Fibroblast of lung (primary cell): ENCODE results near the gene GHDC. TPM values are rescaled to one million over a fixed set of nuclear protein-coding genes. Genes with fewer than 3 reads are reported as not detected.
A peak's percentile ranks its signal among the peaks of the same experiment; 100 is the strongest.
"Not testable (repeated sequence)": the region's sequence is repeated elsewhere in the genome, so short reads cannot be mapped to it uniquely, and the experiment has no call there.

Experiments
- DNase-seq, 2 donors: peaks; one replicate each; pipeline versions ENCODE4 v3.0.0 to v3.0.0-alpha.2; 2010; ENCODE audit warnings: low read depth in 2 of 2
- H2AFZ ChIP-seq: 2 replicates; pipeline ENCODE4 v1.5.1; 2012; ENCODE audit warnings: low read length, control low read depth, inconsistent platforms
- H3K27ac ChIP-seq: 2 replicates; pipeline ENCODE4 v1.5.1; 2011; ENCODE audit warnings: low read length, control low read depth; ENCODE audit not compliant: insufficient read depth
- H3K27me3 ChIP-seq: 2 replicates; pipeline ENCODE4 v1.5.1; 2011; ENCODE audit warnings: mild to moderate bottlenecking, low read length; ENCODE audit not compliant: control insufficient read depth, insufficient read depth
- H3K36me3 ChIP-seq: 2 replicates; pipeline ENCODE4 v1.5.1; 2011; ENCODE audit warnings: low read length; ENCODE audit not compliant: control insufficient read depth, insufficient read depth
- H3K4me1 ChIP-seq: 2 replicates; pipeline ENCODE4 v1.5.1; 2011; ENCODE audit warnings: low read length; ENCODE audit not compliant: control insufficient read depth, insufficient read depth; ENCODE audit errors: extremely low read depth
- H3K4me2 ChIP-seq: 2 replicates; pipeline ENCODE4 v1.5.1; 2011; ENCODE audit warnings: low read length, control low read depth; ENCODE audit not compliant: insufficient read depth; ENCODE audit errors: extremely low read depth
- H3K4me3 ChIP-seq, 4 experiments: fragments of 200-600 bp in 1 of 4; sonication (generic) in 1 of 4; replicated peaks in 1 of 4; 2 replicates each; pipeline ENCODE4 v1.5.1; 2011 to 2016; ENCODE audit warnings: low read length in 4 of 4, low read depth in 3 of 4, mild to moderate bottlenecking in 3 of 4, control low read depth in 2 of 4, inconsistent platforms in 1 of 4, mixed read lengths in 1 of 4; ENCODE audit not compliant: insufficient read depth in 1 of 4; ENCODE audit errors: control extremely low read depth in 1 of 4
- H3K79me2 ChIP-seq: 2 replicates; pipeline ENCODE4 v1.5.1; 2012; ENCODE audit warnings: mild to moderate bottlenecking, low read length, inconsistent platforms; ENCODE audit not compliant: control insufficient read depth, insufficient read depth
- H3K9ac ChIP-seq: 2 replicates; pipeline ENCODE4 v1.5.1; 2011; ENCODE audit warnings: mild to moderate bottlenecking, low read length, control low read depth; ENCODE audit not compliant: insufficient read depth
- H3K9me3 ChIP-seq: 2 replicates; pipeline ENCODE4 v1.5.1; 2012; ENCODE audit warnings: low read depth, low read length; ENCODE audit not compliant: control insufficient read depth, insufficient read depth
- H4K20me1 ChIP-seq: 2 replicates; pipeline ENCODE4 v1.5.1; 2011; ENCODE audit warnings: low read length; ENCODE audit not compliant: control insufficient read depth, insufficient read depth; ENCODE audit errors: extremely low read depth
- EZH2 ChIP-seq: IDR thresholded peaks from 2 replicates; pipeline ENCODE4 v1.5.1; 2012; ENCODE audit warnings: low read length, control low read depth, mild to moderate bottlenecking; ENCODE audit errors: missing control alignments
- polyA plus RNA-seq, 2 donors: library from polyadenylated mRNA; depleted of rRNA in 1 of 2; stranded (reverse) in 1 of 2; unstranded in 1 of 2; fragments of >200 nt; gene quantifications; 2 replicates each; pipeline ENCODE4 v1.2.1, GENCODE V29; 2011 to 2012; ENCODE audit warnings: missing spikeins in 1 of 2
- total RNA-seq: library from RNA; depleted of rRNA; stranded (reverse); fragments of >200 nt; gene quantifications from 2 replicates; pipeline ENCODE4 v1.2.1, GENCODE V29; 2014
- TF ChIP-seq, protein P1 (sequence below), 2 donors: IDR thresholded peaks in 1 of 2; conservative IDR thresholded peaks in 1 of 2; 1 replicate in 1 of 2; 2 replicates in 1 of 2; pipeline ENCODE4 v1.5.1; 2011 to 2012; ENCODE audit warnings: low read length in 2 of 2, control low read depth in 1 of 2, inconsistent platforms in 1 of 2, low read depth in 1 of 2, mild to moderate bottlenecking in 1 of 2

The GHDC gene
- total and polyA plus RNA-seq, 2 donors (not counting 1 experiment from before 2014, with no cell fraction given): 6.7 to 26.6 TPM

DNA sequence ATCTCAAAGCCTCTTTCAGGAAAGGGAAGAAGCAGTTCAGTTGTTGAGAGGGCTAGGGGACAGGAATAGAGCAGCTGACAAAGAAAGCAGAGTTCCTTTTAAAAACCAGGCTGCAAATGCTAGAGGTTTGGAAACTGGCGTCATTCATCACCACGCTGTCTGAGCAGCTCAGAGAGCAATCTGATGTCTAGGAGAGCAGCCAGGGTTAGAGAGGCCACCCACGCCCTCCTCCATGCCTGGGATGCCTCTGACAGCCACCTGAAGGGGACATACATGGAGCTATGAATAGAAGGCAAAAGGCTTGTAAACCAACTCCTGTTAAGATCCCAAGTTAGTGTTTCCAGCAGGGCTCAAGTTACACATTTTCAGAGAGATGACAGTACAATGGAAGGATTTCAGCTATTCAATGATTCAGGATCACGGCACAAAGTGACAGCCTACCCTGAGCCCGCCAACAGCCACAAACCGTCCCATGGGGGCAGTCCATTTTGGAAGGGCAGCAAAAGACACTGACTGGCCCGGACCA, 51.9 kb downstream of the GHDC start:
- H3K4me3 ChIP-seq: no peak overlapping the region
- no peaks in the 10 kb centered on the region for H4K20me1 ChIP-seq
- no peak overlapping the region for H3K27ac ChIP-seq
- H3K79me2 ChIP-seq: peaks cover 62% of the 10 kb centered on the region
- DNase-seq: peak; percentile 35 to 91
- no peaks in the 10 kb centered on the region for H3K9me3 ChIP-seq
- H3K4me2 ChIP-seq: peak overlapping the region; percentile 23
- H2AFZ ChIP-seq: no peak overlapping the region
- H3K36me3 ChIP-seq: peaks cover 6% of the 10 kb centered on the region
- H3K9ac ChIP-seq: no peak overlapping the region
- H3K4me1 ChIP-seq: peaks cover 14% of the 10 kb centered on the region
- TF ChIP-seq EZH2: no peak
- TF ChIP-seq, protein P1, sequence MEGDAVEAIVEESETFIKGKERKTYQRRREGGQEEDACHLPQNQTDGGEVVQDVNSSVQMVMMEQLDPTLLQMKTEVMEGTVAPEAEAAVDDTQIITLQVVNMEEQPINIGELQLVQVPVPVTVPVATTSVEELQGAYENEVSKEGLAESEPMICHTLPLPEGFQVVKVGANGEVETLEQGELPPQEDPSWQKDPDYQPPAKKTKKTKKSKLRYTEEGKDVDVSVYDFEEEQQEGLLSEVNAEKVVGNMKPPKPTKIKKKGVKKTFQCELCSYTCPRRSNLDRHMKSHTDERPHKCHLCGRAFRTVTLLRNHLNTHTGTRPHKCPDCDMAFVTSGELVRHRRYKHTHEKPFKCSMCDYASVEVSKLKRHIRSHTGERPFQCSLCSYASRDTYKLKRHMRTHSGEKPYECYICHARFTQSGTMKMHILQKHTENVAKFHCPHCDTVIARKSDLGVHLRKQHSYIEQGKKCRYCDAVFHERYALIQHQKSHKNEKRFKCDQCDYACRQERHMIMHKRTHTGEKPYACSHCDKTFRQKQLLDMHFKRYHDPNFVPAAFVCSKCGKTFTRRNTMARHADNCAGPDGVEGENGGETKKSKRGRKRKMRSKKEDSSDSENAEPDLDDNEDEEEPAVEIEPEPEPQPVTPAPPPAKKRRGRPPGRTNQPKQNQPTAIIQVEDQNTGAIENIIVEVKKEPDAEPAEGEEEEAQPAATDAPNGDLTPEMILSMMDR (conservative IDR thresholded peaks at IDR 0.05 in 1 of 2, IDR thresholded peaks at IDR 0.05 in 1 of 2; ENCODE audit: low read depth in 1 of 2, low read length in 2 of 2): no peak
- H3K27me3 ChIP-seq: no peaks in the 10 kb centered on the region

DNA sequence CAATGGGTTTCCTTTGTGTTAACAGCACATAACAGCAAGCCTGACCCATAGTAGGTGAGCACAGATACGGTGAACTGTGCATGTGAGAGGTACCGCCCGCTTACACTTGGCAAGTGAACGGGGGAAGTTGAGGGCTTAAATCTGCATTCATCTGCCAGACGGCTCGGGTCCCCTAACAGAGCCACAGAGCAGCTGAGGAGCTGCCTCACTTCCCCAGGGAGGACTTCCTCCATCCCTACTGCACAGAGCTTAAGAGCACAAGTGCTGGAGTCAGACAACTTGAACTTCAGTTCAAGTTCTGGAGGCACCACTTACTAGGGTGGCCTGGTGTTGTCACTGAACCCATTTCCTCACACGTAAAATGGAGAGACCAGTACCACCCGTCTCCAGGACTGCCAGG, 52.9 kb downstream of the GHDC start:
- Histone ChIP-seq H3K4me3 (no peak overlapping the region), H3K9me3 (no peaks in the 10 kb centered on the region), H4K20me1 (no peaks in the 10 kb centered on the region), H3K4me1 (peaks cover 14% of the 10 kb centered on the region), H3K79me2 (peaks cover 65% of the 10 kb centered on the region), H3K4me2 (no peak overlapping the region), H3K9ac (no peak overlapping the region), H3K27me3 (no peaks in the 10 kb centered on the region), H2AFZ (no peak overlapping the region), H3K36me3 (peaks cover 6% of the 10 kb centered on the region), H3K27ac (no peak overlapping the region)
- no peak for DNase-seq
- TF ChIP-seq, protein P1 (conservative IDR thresholded peaks at IDR 0.05 in 1 of 2, IDR thresholded peaks at IDR 0.05 in 1 of 2; ENCODE audit: low read depth in 1 of 2, low read length in 2 of 2): no peak
- no peak for TF ChIP-seq EZH2

DNA sequence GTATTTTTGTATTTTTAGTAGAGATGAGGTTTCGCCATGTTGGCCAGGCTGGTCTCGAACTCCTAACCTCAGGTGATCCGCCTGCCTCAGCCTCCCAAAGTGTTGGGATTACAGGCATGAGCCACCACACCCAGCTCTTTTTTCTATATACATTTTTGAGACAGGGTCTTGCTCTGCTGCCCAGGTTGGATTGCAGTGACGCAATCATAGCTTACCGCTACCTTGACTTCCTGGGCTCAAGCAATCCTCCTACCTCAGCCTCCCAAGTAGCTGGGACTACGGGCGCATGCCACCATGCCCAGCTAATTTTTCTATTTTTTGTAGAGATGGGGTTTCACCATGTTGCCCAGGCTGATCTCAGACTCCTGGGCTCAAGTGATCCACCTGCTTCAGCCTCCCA, 53.6 kb downstream of the GHDC start:
- not testable (repeated sequence) for H3K9me3 ChIP-seq, H3K9ac ChIP-seq, H4K20me1 ChIP-seq, H3K4me2 ChIP-seq, DNase-seq, H3K27me3 ChIP-seq, H3K4me3 ChIP-seq, H3K36me3 ChIP-seq, H2AFZ ChIP-seq, H3K27ac ChIP-seq
- Histone ChIP-seq H3K4me1 (peaks cover 20% of the 10 kb centered on the region), H3K79me2 (peaks cover 71% of the 10 kb centered on the region)

Other genes with a start within 250 kb of the GHDC start
- 50.6 and 60.4 TPM in 2 replicates for gene CNP, start 227.7 kb downstream of the GHDC start, total RNA-seq
- 57.7 and 59.9 TPM in 2 replicates for gene CNP, start 227.7 kb downstream of the GHDC start, polyA plus RNA-seq
- gene DNAJC7, start 177.1 kb downstream of the GHDC start, total RNA-seq: 59.6 and 78.8 TPM in 2 replicates
- 53.5 and 56.4 TPM in 2 replicates for gene DNAJC7, start 177.1 kb downstream of the GHDC start, polyA plus RNA-seq
- 18.8 and 19.8 TPM in 2 replicates for gene NKIRAS2, start 174.4 kb downstream of the GHDC start, total RNA-seq
- gene NKIRAS2, start 174.4 kb downstream of the GHDC start, polyA plus RNA-seq: 36.0 and 37.7 TPM in 2 replicates
- 0.26 and 0.66 TPM in 2 replicates for gene C17orf113, start 143.9 kb downstream of the GHDC start, total RNA-seq
- gene C17orf113, start 143.9 kb downstream of the GHDC start, polyA plus RNA-seq: 0.02 and 0.07 TPM in 2 replicates
- under 0.01 TPM in 1 of 2 replicates, not detected in the other for gene ZNF385C, start 96.0 kb downstream of the GHDC start, total RNA-seq
- gene ZNF385C, start 96.0 kb downstream of the GHDC start, polyA plus RNA-seq: 0.03 TPM in 1 of 2 replicates, not detected in the other
- gene DHX58, start 81.8 kb downstream of the GHDC start, total RNA-seq: 12.3 and 18.3 TPM in 2 replicates
- 7.1 and 8.0 TPM in 2 replicates for gene DHX58, start 81.8 kb downstream of the GHDC start, polyA plus RNA-seq
- 7.4 and 7.8 TPM in 2 replicates for gene KAT2A, start 73.1 kb downstream of the GHDC start, total RNA-seq
- gene KAT2A, start 73.1 kb downstream of the GHDC start, polyA plus RNA-seq: 9.1 and 11.8 TPM in 2 replicates
- not detected in 2 replicates for gene HSPB9, start 71.7 kb downstream of the GHDC start, total RNA-seq
- not detected in 2 replicates for gene HSPB9, start 71.7 kb downstream of the GHDC start, polyA plus RNA-seq
- gene RAB5C, start 39.5 kb downstream of the GHDC start, total RNA-seq: 44.7 and 65.2 TPM in 2 replicates
- 162 and 197 TPM in 2 replicates for gene RAB5C, start 39.5 kb downstream of the GHDC start, polyA plus RNA-seq
- gene KCNH4, start 13.4 kb downstream of the GHDC start, total RNA-seq: not detected in 2 replicates
- gene KCNH4, start 13.4 kb downstream of the GHDC start, polyA plus RNA-seq: 0.01 and 0.03 TPM in 2 replicates
- gene HCRT, start 9.0 kb downstream of the GHDC start, total RNA-seq: not detected in 2 replicates
- gene HCRT, start 9.0 kb downstream of the GHDC start, polyA plus RNA-seq: not detected in 2 replicates
- gene STAT5B, start 81.9 kb upstream of the GHDC start, total RNA-seq: 24.4 and 25.9 TPM in 2 replicates
- 18.0 and 29.6 TPM in 2 replicates for gene STAT5B, start 81.9 kb upstream of the GHDC start, polyA plus RNA-seq
- gene STAT5A, start 94.0 kb upstream of the GHDC start, total RNA-seq: 26.2 and 28.4 TPM in 2 replicates
- 5.5 and 6.9 TPM in 2 replicates for gene STAT5A, start 94.0 kb upstream of the GHDC start, polyA plus RNA-seq
- gene STAT3, start 193.9 kb upstream of the GHDC start, total RNA-seq: 101 and 118 TPM in 2 replicates
- 60.6 and 75.0 TPM in 2 replicates for gene STAT3, start 193.9 kb upstream of the GHDC start, polyA plus RNA-seq
- gene CAVIN1, start 228.8 kb upstream of the GHDC start, total RNA-seq: 331 and 372 TPM in 2 replicates
- gene CAVIN1, start 228.8 kb upstream of the GHDC start, polyA plus RNA-seq: 432 and 490 TPM in 2 replicates